Central memory CD4-positive, alpha-beta T cell (primary cell): ENCODE measurements around the gene CYP17A1.
"Not testable (repeated sequence)": the region's sequence is repeated elsewhere in the genome, so short reads cannot be mapped to it uniquely, and the experiment has no call there.

ENCODE experiments used
- DNase-seq: peaks from one replicate; pipeline ENCODE4 v3.0.0; 2022

CYP17A1 gene

DNA sequence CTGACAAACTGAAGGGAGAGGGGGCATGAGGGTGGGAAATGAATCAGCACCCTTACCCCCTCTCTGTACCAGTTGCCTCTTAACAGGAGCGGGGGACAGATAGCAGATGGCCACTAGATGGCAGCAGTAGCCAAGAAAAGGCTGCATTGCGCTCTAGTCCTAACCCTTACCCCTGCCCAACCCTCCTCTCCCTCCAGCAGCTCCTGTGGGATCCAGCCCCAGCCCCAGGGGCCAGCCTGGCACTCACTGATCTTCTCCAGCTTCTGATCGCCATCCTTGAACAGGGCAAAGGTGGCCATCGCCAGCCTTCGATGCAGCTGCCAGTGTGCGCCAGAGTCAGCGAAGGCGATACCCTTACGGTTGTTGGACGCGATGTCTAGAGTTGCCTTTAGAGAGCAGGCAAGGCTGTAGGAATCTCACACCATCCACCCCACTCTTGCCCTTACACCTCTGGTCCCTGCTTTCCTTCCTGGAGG lies 2.2 kb downstream of the CYP17A1 start:
- DNase-seq, result peak; percentile 59

GRCh38 chr10:102834143-102834542 lies 3.1 kb downstream of the CYP17A1 start:
- no peak for DNase-seq

- no peak for DNase-seq
Measured at GRCh38 chr10:102832987-102833386, 4.2 kb downstream of the CYP17A1 start.

DNA sequence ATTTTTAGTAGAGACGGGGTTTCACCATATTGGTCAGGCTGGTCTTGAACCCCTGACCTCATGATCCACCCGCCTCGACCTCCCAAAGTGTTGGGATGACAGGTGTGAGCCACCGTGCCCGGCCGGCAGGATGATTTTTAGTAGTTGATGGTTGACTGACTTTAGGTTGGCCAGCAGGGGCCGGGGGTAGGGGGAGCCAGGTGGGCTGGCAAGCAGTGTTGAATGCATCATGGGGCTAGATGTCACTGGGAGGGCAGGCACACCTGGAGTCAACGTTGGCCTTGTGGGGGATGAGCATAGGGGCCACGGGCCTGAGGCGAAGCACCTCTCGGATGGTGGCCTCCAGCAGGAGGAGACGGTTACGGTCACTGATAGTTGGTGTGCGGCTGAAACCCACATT lies 5.0 kb downstream of the CYP17A1 start:
- no peak for DNase-seq

GRCh38 chr10:102831322-102832071 lies 5.7 kb downstream of the CYP17A1 start:
- DNase-seq, result no peak

DNA sequence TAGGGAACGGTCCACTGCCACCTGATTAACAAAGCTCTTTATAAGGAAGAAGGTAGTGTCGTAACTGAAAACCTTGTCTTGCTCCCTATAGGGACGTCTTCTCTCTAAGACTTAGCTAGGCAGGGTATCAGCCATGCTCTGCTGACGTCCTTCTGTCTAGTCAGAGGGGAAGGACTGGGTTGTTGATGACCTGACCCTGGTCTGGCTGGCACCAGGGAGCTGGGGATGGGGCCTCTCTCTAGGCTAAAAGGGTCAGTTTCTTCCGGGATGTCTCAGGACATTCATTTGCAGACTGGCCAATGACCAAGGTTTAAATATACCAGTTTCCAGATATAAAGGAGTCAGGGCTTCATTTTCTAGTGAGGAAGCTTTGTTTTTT lies 9.6 kb downstream of the CYP17A1 start:
- no peak for DNase-seq

GRCh38 chr10:102826148-102826796 lies 10.9 kb downstream of the CYP17A1 start:
- no peak for DNase-seq

DNA sequence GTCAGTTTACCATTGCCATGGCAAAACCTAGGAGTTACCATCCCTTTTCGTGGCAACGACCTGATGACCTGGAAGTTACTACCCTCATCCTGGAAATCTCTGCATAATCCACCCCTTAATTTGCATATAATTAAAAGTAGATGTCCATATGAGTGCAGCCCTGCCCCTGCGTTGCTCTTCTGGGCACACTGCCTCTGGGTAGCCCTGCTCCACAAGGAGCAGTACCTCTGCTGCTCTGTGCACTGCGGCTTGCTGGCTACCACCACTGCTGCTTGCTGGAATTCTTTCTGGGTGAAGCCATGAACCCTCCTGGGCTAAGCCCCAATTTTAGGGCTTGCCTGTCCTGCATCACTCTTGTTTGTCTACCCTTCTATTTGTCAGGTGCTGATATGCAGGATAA lies 12.5 kb downstream of the CYP17A1 start:
- DNase-seq, result no peak

DNA sequence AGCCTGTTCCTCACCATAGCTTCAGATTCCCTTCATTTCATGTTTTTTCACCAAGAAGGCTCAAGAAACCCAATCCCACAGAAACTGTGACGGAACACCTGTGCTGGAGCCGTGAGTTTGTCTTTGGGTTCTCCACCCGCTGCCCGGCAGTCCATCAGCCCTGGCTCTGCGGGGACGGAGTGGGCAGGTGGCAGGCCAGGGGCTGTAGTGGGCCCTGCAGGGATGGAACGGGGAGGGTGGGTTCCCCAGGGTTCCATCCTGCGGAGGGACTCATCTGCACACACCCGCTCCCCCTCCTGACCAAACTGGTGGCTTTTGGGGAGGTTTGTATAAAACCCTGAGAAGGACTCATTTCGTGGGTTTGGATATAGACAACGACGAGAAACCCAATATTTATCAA lies 15.0 kb downstream of the CYP17A1 start:
- DNase-seq, result no peak

- DNase-seq, result not testable (repeated sequence)
Measured at GRCh38 chr10:102820008-102820407, 17.2 kb downstream of the CYP17A1 start.

GRCh38 chr10:102819054-102819453 lies 18.2 kb downstream of the CYP17A1 start:
- DNase-seq, result no peak

DNA sequence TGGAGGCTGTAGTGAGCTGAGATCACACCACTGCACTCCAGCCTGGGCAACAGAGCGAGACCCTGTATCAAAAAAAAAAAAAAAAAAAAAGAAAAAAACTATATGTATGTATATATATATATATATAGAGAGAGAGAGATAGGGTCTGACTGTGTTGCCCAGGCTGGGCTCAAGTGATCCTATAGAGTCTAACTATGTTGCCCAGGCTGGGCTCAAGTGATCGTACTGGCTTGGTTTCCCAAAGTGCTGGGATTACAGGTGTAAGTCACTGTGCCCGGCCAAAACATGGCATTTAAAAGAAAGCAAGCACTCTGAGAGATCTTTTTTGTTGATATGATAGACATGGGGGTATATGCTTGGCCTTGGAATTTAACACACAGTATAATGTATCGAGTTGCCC lies 20.0 kb downstream of the CYP17A1 start:
- no peak for DNase-seq

GRCh38 chr10:102815790-102816549 lies 21.2 kb downstream of the CYP17A1 start:
- DNase-seq, result no peak

- DNase-seq, result no peak
Measured at GRCh38 chr10:102814873-102815661, 22.1 kb downstream of the CYP17A1 start.

GRCh38 chr10:102814453-102814871 lies 22.8 kb downstream of the CYP17A1 start:
- no peak for DNase-seq

DNA sequence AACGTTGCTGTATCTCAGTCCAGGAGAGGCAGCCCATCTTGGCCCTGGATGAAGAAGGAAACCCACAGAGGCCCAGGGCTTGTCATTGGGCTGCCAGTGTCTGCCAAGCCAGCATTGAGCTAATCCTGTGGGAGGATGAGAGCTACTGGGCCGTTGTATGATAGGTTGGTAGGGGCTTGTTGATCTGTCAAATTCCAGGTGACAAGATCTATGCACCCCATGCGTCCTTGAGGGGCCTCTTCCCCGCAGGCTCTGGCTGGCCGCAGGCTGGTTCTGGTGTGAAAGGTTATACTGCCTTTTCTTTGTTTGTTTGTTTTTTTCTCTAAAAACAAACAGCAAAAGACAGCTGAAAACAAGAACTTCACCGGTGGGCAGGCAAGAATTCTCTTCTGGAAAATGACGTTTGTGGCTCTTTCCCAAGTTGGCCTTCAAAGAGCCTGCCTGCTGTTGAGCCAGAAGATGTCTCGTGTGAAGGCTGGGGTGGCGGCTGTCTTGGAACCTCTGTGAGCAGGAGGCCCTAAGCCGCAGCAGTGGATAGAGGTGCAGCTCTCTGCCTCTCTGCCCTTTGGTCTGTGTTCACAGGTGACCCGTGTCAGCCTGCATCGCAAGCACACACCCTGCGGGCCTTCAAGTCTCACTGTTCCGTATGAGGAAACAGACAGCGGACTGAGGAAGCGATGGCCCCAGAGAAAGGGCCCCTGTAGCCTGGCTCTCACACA lies 23.3 kb downstream of the CYP17A1 start:
- no peak for DNase-seq

- no peak for DNase-seq
Measured at GRCh38 chr10:102813017-102813541, 24.1 kb downstream of the CYP17A1 start.

- no peak for DNase-seq
Measured at GRCh38 chr10:102812231-102812876, 24.9 kb downstream of the CYP17A1 start.

DNA sequence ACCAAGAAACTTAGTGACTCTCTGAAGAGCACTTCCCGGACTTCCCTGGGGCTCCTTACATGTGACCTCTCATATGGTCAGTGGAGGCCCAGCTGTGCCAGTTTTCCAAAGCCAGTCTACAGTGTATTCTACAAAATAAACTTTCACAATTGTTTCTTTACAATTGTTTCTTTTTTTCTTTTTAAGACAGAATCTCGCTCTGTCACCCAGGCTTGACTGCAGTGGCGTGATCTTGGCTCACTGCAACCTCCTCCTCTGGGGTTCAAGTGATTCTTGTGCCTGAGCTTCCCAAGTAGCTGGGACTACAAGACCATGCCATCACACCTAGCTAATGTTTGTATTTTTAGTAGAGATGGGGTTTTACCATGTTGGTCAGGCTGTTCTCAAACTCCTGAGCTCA lies 25.9 kb downstream of the CYP17A1 start:
- DNase-seq, result no peak

DNA sequence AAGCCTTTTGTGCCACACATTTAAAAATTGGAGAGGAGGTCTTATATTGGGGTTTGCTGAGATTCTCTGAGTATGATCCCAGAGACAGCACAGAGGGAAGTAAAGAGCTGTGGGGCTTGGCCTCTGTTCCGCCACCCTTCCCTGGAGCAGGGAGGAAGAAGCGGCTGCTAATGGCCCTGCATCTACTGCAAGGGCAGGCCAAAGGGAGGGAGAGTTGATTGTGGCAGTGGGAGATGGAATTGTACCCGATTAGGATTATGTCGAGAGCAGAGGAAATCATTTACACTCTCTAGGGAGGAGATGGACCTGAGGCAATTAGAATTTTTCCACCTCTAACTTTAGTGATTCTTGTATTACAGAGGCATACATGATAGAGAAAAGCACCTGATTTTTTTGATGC lies 28.8 kb downstream of the CYP17A1 start:
- DNase-seq, result no peak

- DNase-seq, result no peak
Measured at GRCh38 chr10:102804382-102805055, 32.7 kb downstream of the CYP17A1 start.
